Activated CD8-positive, alpha-beta memory T cell treated with anti-CD3 and anti-CD28 coated beads for 4 hours (primary cell): Measurements from ENCODE around the gene ZNF492.
"Not testable (repeated sequence)": the region's sequence is repeated elsewhere in the genome, so short reads cannot be mapped to it uniquely, and the experiment has no call there.

Experiments used
- DNase-seq, 2 donors: peaks; one replicate each; pipeline ENCODE4 v3.0.0-alpha.2; 2020; ENCODE audit warnings: low read depth in 2 of 2

ZNF492 gene

DNA sequence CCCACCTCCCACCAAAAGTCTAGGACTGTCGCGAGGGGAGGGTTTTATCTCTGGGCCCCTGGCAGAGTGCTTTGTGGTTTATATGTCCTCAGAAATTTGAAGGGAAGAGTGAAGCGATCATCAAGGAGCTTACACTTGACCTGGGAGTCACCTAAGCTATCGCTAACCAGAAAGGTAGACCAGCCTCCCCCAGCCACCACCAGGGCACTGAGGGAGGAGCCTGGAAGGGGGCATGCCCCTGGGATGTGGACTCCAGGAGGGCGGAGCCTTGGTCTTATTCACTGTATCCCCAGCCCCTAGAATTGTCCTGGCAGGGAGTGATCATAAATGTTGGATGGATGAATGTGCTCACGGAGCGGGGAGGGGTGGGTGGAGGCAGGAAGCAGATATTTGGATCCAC, 16.9 kb upstream of the ZNF492 start:
- not testable (repeated sequence) for DNase-seq

DNA sequence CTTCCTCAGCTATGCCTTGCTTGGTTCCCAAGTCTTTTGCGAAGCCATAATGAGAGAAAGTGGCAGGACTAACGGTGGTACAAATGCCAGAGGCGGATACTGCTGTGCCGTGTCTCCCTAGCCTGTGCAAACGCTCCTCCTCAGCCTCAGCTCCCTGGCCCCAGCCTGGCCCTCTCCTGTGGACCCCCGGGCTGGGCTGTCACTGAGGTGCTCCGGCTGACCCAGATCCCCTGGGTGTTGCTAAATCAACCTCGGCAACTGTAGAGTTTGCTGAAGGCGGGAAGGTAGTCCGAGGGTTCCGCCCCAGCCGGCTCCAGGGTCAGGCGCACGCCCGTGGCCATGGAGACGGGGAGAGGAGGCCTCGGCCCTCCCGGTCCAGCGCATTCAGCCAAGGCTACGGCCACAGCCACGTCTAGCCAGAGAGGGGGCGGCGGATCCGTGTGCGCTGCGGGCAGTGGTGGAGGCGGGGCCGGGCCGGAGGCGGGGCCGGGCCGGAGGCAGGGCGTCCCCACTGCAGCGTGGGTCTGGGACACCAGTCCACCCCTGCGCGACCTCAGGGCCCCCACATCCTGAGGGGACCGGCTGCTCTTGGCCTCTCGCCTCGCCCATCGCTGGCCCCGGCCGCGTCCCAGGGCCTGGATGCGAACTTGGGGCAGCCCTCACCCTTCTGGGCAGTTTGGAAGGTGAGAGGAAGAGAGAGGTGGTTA, 16.4 kb upstream of the ZNF492 start:
- DNase-seq, result no peak

DNA sequence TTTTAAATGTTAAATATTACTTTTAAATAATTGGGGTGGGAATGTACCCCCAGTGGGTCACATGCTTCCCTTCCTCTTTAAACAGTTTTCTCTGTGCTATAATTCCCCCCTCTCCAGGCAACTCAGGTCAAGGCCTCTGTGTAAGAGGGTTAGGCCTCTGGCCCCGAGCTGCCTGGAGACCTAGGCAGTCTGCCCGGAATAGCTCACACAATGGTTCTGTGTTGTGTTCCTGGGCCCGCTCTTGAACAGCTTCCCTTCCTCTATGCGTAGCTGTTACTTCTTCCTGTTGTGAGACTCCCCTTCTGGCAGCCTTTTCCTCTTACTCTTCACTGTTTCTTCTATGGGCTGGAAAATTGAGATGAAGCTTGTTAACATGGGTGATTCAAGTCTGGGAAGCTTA, 14.8 kb upstream of the ZNF492 start:
- no peak for DNase-seq

DNA sequence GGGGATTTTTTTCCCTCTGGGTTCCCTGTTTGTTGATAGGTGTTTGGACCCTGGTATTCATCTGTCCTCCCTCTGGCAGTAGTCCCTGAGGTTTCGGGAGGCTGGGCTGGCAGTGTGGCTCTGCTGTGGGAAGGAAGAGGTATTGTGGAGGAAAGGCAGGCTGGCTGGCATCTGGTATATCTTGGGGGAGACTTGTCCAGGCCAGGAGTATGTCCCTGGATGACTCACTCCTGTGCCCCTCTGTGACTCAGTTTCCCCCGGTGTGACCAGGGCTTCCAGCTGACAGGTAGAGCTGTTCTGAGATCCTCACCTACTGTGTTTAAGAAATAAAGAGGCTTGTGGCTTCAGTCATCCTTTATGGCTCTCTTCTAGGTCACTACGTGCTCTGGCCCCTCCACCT, 14.2 kb upstream of the ZNF492 start:
- no peak for DNase-seq

DNA sequence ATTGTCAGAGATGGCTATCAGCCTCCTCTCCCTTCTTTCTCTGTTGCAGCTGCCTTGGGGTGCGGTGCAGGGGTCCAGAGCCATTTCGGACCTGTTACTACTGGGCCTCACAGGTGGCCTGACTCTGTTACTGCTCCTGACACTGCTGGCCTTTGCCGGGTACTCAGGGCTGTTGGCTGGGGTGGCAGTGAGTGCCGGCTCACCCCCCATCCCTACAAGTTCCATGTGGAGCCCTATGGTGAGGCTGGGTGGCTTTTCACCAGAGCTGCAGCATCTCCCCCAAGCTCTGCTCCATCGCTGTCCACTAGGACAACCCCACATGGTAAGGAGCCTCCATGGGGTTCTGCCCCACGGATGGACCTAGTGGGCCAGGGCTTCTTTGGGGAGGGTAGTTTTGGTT, 13.7 kb upstream of the ZNF492 start:
- DNase-seq, result no peak

DNA sequence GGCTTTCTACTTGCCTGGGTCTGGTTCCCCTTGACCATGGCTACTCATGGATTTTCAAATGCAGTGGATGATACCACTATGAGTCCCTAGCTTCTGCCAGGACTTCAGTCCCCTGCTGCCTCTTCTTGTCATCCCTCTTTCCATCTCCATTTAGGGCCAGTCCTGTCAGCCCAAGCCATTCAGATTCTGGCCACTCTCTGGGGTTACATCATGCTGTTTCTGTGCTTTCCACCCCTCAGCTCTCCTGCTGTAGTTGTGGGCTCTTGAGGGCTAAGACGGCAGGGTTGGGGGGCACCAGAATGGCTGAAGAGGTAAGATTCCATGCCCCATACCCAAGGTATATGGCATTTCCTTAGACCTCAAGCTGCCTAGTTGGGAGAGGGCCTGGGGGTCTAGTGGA, 13.2 kb upstream of the ZNF492 start:
- no peak for DNase-seq

DNA sequence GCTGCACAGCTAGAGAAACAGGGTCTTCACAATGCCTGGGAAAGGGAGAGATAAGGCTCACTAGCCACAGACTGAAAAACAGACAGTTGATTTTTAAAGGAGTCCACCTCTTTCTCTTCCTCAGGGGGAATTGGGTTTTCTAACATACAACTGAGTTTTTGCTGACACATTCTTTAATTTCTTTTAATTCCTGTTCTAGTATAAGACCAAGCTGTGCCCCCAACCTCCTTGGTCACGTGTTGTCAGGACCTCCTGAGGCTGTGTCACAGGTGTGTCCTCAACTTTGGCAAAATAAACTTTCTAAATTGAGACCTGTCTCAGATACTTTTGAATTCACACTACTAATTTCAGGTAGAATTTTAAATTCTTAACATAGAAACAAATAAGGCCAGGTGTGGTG, 12.1 kb upstream of the ZNF492 start:
- DNase-seq, result no peak

DNA sequence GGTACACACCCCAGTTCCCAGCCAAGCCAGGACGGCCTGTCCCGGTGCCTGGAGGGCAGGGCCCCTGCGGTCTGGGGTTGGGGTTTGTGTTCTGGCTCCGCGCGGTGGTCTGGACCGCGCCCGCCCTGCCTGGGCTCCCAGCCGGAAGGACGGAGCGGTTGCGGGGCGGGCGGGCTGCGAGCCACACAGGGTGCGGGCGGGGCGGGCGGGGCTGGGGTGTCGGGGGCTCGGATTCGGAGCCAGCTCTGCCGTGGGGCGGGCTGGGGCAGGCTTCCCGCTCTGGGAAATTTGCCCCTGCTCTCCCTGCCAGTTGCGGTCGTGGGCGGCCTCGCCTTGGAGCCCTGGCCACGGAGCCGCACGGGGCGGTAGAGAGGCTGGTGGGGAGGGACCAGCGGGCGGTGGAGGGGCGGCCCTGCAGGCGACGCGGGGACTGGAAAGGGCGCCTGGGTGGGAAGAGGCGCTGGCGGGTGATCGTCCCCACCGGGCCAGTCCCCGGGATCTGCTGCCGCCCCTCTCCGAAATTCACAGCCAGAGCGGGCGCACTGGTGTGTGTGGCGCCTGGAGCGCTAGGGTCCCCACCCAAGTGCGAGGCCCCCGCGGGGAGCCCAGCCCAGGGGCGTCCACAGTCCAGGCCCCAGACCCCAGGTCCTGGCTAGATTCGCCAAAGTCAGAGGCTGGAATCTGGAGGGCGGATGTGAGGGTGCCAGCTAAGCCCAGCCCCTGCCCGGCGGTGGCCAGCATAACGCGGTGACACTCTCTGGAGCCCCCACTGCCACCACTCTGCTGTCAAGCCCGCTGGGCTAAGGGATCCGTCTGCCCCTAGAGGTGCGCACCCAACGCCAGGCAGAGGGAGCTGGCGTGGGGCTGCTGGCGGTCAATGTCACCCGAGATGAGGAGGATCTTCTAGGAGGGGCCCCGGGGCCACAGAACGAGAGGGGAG, 11.0 kb upstream of the ZNF492 start:
- DNase-seq, result no peak

DNA sequence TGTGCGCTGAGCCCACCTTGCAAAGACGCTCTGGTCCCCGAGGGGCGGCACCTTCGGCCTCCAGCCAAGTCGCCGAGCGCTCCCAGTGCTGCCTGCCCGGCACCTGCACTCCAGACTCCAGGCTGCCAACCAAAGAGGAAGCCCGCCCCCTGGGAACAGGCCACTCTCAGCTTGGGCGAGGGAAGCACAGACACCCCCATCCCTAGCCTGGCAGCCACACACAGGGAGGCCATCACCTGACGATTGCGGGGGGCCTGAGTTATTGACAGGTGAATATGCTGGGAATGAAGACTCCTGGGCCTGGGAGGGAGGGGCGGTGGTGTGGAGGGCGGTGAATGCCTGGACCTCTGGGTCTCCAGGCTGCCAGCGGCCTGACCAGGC, 10.3 kb upstream of the ZNF492 start:
- DNase-seq, result no peak

DNA sequence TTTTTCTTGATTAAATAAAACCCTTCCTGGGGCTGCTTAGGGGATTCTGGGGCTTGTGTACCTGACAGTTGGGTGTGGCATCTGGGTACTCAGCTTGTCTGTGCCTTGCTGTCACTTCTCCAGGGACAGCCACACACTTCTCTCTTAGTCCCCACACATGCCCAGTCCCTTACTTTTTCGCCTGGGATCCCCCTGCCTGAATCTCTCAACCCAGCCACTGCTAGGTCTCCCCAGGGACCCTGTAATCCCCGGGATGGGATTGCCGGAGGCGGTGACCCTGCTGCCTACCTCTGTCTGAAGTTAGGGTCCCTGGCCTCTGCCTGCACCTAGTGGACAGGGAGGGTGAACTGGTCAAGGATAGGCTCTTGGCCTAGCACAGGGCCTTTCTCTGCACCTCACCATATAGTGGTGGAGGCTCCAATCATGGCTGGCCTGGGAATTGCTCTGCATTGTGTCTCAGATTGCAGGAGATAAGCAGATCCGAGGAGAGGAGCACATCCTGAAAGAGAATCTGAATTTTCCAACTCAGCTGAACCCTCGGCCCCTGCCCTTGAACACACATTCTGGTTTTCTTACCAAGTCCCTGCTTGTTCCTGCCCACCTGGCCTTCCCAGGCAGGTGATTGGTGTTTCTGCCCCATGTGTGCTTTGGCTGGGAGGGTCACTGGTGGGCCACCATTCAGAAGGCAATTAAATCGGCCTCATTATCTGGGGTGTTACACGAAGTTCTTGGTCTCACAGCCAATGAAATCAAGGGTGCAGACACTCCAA, 8.7 kb upstream of the ZNF492 start:
- no peak for DNase-seq

DNA sequence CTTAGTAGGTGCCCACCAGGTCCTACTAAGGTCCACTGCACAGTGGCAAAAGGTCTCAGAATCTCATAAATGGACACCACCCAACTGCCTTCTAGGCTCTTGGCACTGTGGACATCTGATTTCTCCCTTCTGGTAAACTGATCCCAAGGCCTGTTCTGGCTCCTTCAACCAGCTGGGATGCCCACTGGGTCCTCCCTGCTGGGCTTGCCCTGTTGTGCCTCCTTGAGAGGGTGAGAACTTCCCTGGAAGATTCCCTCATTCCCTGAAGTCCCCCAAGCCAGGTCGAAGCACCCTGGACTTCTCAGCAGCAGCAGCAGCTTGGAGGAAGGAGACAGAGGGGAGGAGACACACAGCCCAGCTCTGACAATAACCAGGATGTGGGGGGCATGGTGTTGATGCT, 6.6 kb upstream of the ZNF492 start:
- no peak for DNase-seq

DNA sequence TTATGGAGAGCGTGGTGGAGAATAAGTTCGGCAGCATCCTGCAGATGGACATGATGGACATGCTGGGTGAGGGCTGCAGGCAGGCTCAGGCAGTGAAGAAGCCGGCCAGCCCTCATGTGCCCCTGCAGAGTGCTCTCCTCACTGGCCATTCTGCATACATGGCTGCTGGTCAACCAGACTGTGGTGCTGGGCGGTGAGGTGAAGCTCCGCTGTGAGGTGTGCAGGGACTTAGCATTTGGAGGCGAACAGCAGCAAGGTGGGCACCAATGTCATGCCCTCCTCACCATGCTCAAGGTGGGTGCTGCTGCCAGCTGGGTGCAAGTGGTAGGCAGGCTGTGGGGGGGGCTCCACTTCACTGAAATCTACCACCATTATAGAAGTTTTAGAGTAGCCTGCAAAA, 5.7 kb upstream of the ZNF492 start:
- DNase-seq, result no peak

DNA sequence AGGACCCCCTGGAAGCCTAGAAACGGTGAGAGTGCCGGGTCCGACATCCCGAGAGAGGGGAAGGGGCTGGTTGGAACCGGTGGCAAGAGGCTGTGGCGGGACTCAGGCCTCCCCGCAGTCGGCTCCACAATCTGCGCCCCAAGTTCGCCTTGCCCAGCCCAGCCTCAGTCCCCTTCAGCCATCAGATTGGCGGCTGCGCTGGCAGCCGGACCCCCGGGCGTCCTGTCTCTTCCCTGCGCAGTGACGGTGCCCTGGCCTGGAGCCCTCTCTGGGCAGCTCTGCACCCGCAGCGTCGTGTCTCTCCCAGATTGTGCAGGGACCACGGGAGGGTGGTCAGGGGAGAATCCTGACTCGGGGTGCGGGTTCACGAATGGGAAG, 315 bp downstream of the ZNF492 start:
- DNase-seq, result no peak

DNA sequence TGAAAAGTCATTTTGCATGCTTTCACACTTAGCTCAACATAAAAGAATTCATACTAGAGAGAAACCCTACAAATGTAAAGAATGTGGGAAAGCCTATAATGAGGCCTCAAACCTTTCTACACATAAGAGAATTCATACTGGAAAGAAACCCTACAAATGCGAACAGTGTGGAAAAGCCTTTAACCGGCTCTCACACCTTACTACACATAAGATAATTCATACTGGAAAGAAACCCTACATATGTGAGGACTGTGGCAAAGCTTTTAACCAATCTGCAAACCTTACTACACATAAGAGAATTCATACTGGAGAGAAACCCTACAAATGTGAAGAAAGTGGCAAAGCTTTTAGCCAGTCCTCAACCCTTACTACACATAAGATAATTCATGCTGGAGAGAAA, 51.4 kb downstream of the ZNF492 start:
- DNase-seq, result not testable (repeated sequence)

DNA sequence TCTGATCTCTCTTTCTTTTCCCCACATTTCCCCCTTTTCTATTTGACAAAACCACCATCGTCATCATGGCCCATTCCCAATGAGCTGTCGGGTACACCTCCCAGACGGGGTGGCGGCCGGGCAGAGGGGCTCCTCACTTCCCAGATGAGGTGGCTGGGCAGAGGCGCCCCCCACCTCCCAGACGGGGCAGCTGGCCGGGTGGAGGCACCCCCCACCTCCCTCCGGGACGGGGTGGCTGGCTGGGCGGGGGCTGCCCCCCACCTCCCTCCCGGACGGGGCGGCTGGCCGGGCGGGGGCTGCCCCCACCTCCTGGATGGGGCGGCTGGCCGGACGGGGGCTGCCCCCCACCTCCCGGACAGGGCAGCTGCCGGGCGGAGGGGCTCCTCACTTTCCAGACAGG, 68.5 kb downstream of the ZNF492 start:
- not testable (repeated sequence) for DNase-seq

DNA sequence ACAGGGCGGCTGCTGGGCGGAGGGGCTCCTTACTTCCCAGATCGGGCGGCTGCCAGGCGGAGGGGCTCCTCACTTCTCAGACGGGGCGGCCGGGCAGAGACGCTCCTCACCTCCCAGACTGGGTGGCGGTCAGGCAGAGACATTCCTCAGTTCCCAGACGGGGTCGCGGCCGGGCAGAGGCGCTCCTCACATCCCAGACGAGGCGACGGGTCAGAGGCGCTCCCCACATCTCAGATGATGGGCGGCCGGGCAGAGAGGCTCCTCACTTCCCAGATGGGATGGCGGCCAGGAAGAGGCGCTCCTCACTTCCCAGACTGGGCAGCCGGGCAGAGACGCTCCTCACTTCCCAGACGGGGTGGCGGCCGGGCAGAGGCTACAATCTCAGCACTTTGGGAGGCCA, 69.0 kb downstream of the ZNF492 start:
- not testable (repeated sequence) for DNase-seq

DNA sequence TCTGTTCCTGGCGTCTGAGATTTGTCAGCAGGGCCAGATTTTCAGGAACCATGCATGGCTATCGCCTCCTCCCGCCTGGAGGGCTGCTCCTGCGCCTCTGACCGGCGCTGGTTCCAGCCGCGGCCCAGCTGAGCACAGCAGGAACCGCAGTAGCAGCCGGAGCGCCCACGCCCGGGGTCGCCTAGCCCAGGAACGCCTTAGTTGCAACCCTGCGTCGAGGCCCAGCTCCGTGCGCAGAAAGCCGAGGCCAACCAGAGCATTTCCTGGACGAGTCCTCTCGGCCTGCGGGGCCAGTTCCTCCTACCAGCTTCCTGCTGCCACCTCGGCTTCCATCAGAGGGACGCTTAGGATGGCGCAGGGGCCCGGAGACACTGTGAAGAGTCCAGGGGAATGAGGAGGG, 74.9 kb downstream of the ZNF492 start:
- DNase-seq, result no peak
